Stimulated activated CD8-positive, alpha-beta memory T cell treated with anti-CD3 and anti-CD28 coated beads, Interleukin-4, amount 100 ng/mL, for 1 hour (primary cell): ENCODE results near the gene SNX20.
A peak's percentile ranks its signal among the peaks of the same experiment; 100 is the strongest.

Experiments
- DNase-seq, 2 donors: peaks; one replicate each; pipeline ENCODE4 v3.0.0-alpha.2; 2020; ENCODE audit warnings: low read depth in 2 of 2, low spot score in 1 of 2

Gene SNX20

DNA sequence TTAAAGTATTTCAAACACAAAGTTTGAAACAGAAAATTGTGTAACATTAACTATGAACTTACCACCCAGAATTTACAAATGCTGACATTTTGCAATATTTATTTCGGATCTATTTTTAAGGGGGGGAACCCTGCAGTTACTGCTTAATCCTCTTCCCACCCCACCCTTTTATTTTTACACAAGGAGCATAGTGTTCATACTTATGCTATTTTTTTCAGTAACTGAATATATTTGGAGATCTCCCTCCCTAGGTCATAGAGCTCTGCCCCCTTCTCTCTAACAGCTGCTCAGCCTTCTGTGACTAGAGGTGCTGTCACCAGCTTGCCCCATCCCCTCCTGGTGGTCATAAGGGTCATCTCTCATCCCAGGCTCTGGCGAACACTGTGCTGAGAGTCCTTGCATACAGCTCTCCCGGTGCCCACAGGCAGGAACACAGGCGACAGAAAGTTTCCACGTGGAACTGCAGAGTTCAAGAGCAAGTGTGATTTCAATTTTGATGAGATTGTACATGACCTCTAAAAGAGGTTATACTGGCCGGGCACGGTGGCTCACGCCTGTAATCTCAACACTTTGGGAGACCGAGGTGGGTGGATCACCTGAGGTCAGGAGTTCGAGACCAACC lies 44.2 kb downstream of the SNX20 start:
- no peak for DNase-seq

DNA sequence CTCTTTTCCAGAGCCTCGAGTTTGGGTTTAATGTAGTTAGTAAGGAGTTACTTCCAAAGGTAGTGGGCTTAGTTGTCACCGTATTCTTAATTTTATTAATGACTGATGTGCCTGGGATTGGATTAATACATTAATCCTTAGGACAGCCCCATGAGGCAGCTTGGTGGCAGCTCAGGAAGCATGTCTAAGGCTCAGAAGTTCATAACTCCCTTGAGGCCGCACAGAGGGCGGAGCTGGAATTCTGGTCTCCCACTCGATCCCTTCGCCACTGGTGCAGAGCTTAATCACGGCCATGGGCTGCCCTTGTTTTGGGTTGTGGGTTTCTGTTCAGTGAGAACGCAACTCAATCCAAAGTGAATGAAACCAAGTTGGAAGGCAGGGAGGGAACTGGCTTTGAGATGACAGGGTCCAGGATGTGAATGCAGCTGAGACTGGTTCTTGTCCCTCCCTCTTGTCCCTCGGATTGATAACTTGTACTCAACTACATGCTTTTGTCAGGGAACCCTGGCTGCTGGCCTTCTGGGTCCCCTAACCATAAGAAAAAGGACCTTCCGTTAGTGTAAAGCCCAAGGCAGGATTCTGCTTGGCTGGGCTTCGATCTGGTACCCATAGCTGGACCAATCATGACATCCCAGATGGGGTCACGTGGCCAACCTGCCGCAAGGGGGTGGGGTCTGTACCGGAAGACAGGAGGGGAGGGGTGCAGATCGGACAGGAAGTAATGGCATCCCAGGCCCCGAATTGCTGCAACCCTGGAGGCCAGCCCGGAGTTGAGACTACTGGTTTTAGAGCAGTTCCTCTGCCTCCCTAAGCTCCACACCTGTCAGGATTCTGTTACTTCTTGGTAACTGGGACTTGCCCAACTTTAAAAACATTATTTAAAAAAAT lies 45.4 kb downstream of the SNX20 start:
- DNase-seq = no peak

DNA sequence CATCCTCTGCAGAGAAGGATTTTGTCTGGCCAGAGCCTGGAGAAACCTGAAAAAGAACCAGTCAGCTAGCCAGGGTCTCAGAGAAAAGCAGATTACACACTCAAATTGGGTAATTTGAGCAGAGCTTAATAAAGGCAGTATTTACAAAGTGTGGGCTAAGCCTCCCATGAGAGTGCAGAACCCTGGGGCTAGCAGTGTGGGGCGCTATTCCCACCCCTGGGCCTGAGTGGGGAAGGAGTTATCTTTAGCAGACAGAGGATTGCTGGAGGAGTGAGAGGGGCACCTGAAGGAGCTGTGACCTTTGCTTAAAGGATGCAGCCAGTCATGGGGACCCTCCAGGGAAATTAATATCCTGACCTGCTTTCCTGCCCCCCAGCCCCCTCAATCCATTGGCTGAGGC lies 46.2 kb downstream of the SNX20 start:
- DNase-seq = no peak

DNA sequence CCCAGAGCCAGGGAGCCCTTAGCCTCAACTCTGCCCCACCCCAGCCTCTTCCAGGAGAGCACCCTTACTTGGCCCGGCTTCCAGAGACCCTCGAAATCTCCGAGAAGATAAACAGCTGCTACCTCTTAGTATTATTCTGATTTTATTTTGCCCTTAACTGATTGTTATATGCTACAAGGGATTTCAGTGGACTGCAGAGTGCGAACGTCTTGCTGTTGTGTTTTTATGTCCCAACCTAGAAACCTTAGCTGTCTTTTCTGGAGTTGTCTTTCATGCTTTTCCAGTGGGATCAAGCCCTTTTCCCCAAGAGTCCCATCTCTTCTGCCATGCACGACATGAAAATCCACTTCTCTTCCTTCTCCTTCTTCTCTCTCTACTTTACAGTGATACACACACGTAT lies 47.0 kb downstream of the SNX20 start:
- no peak for DNase-seq

DNA sequence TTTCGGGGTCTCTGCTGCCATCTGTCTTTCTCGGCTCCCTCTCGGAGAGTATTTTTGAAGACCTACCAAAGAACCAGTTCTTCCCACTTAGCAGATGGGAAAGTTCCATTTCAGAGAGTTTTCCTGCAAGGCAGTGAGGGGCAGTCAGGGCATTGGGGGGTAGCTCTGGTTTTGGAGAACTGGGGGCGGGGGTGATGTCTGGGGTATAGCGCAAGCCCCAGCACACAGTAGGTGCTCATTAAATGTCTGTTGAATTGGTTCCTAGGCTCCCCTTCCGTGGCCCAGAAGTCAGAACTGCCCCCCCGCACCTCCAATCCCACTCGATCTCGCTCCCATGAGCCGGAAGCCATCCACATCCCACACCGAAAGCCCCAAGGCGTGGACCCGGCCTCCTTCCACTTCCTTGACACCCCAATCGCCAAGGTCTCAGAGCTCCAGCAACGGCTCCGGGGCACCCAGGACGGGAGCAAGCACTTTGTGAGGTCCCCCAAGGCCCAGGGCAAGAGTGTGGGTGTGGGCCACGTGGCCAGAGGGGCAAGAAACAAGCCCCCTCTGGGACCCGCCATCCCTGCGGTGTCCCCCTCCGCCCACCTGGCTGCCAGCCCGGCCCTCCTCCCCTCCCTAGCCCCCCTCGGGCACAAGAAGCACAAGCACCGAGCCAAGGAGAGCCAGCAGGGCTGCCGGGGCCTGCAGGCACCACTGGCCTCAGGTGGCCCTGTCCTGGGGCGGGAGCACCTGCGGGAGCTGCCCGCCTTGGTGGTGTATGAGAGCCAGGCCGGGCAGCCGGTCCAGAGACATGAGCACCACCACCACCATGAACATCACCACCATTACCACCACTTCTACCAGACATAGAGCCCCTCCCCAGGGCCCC lies 47.9 kb downstream of the SNX20 start:
- no peak for DNase-seq

DNA sequence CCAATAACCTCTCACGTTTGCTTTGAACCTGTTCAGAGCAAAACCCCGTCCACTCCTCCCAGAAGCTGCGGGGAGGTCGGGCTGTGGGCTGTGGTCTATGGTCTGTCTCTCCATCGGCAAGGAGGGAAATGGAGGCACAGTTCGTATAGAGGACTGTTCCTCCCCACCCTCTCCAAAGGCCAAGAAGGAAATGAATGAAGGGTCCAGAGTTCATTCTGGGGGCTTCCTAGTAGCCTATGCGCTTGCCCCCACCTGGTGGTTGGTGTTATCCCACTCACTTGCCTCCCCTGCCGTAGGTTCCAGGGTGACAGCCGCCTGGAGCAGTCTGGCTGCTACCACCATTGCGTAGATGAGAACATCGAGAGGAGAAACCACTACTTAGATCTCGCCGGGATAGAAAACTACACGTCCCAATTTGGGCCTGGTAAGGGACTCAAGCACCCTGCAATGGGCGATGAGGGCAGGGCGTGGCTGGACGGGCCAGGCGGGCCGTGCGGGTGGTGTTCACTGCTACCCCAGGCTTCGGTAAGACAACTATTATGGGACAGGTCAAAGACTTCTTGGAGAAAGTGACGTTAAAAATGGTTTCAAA lies 49.0 kb downstream of the SNX20 start:
- no peak for DNase-seq

DNA sequence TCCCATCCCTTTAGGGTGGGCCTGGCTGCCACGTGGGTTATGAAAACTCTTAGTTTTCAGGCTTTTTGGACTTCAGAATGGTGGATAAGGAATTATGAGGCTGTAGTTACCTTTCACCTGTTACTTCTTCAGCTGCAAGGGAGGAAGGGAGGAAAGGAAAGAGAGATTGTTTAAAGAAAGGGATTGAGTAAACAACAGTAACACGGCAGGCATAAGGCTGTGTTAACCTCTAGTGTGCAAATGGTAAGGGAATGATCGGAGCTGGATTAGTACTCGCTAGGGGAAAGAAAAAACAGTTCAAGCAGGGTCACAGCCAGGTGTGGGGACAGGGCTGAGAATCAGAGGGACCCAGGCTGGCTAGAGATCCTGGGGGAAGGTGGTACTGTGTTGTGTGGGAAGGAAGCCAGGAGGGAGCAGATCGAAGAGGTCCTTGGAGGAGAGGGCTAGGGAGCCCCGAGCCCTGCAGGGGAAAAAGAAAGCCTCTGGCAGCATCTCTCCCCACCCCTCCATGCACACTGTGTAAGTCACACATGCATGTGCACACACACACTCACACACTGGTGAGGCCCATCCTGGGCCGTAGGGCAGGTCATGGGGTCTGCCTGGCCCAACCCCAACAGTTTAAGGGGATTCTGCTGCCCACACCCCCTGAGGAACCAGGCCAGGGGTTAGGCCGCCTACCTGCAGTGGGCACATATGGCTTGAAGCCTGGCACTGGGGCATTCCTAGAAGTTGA lies 49.7 kb downstream of the SNX20 start:
- no peak for DNase-seq

DNA sequence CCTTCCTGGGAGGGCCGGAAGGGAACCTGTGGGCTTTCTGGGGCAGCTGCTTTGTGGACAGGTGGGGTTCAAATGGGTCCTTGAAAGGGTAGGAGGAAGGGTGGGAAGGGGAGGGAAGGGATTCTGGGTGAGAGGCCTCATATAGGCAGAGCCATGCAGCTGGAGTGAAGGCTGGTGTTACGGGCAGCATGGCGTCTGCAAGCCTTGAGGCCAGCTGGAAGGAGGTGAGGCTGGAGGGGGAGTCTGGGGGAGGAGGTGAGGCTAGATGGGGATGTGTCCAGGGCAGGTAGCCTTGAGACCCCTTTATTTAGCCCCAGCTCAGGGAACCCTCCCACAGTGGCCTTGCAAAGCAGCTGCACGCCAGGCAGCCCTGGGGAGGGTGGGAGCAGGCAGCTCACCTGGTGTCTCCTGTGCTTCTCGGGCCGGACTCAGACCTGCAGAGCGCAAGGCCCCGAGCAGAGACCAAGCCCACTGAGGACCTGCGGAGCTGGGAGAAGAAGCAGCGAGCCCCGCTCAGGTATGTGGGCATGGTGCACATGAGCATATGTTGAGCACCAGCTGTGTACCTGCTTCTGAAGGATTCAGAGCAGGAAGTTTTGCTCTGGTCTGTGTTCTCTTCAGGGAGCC lies 50.6 kb downstream of the SNX20 start:
- DNase-seq = no peak

DNA sequence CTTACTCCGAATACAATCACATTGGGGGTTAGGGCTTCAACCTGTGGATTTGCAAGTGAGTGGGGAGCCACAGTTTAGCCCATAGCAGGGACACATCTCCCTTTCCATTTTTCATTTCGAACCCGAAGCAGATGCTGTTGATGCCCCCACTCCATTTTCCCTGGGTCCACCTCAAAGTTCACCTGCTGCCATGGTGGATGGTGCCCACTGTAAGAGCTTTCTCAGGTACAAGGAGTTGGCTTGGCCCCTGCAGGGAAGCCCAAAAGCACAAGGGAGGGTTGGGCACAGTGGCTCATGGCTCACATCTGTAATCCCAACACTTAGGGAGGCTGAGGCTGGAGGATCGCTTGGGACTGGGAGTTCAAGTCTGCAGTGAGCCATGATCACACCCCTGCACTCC lies 51.8 kb downstream of the SNX20 start:
- no peak for DNase-seq

DNA sequence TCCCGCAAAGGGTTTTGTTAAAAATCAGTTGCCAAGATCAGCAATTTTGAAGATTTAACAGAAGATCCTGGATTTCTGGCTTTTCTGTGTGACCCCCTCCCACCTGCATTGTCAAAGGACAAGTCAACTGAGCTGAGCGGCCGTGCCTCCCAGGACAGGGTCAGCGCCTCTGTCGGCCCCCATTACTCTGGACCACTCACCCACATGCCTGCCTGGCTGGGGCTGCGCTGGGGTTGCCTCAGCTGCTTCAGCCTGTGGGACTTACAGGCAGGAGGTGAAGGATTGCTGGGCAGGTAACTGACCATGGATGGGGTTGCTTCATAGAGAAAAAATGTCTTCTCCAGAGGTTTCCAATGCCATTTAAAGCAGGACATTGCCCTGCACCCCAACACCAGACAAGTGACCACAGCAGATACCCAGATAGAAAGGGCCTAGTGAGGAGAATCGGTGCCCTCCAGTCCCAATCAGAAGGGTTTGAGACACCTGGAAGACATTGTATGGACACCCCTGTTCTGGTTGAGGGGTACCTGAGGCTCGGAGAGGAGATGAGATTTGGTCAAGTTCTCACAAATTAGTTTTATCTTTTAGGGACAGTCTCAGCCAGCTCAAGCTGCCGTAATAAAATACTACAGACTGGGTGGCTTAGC lies 52.8 kb downstream of the SNX20 start:
- no peak for DNase-seq

DNA sequence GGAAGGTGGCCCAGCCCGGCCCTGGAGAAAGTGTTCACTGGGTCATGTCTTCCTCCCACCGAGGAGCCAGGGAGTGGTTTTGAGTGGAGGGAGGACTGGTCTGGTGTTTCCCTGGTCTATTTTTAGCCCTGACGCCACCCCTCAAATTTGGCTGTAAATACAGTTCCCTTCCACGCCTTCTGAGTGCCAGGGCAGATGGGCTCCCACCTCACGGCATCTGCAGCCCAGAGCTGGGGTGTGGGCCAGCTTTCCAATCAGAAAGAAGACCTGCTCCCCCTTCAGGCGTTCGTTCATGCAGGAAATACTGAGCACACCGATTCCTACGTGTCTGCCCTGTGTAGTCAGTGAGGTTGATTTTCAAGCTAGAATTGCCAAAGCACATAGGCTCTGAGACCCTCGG lies 53.7 kb downstream of the SNX20 start:
- DNase-seq = peak in 1 of 2 donors; percentile 6

DNA sequence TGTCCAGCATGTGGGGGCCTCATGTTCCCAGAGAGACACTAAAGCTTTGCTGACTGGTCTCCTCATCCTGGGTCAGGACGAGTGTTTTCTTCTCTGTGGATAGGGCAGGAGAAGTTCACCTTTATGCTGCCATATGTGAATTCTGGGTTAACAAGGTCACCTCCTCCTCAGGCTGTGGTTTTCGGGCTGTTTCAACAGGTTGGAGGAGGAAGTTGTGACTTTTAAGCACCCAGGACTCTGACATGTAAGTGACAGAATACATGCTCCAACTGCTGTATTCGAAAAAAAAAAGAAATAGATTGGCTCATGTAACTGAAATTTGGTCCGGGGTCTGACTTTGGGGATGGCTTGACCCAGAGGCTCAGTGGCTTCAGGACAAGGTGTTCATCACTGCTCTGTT lies 54.2 kb downstream of the SNX20 start:
- DNase-seq = no peak

DNA sequence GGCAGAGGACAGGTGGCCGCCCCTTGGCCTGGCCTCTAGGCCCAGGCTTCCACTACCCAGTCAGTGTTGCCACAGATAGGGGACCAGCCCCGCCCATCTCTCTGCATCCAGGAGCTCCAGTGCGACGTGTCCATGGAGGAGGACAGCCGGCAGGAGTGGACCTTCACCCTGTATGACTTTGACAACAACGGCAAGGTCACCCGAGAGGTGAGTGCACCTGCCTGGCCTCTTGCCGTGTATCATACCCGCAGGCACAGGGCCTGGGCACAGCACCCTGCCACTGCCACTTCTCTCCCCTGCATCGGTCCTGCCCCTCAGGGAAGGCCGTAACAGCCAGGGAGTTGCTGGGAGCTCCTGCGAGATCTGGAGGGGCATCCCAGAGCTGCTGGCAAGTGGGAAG lies 55.7 kb downstream of the SNX20 start:
- no peak for DNase-seq

DNA sequence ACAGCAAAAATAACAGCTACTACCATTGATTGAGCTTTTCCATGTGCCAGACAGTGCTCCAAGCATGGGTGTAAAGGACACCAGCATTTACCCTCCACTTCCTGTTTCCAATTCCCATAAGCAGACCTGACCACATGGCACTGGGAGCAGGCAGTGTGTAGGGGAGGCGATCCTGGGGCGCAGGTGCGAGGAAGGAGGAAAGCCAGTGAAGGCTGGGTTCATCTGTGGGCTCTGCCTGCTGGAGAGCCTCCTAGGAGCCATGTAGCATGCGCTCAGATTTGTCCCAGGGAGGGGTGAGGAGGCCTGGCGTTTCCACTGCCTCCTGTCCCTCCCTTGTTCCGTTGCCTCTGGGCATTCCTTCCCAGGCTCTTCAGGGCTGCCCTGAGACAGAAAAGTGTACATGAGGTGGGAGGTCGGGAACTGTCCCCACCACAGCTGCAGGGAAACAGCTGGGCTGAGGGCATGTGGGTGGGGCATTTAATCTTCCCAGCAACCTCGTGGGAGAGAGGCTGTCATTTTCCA lies 56.6 kb downstream of the SNX20 start:
- DNase-seq = no peak

DNA sequence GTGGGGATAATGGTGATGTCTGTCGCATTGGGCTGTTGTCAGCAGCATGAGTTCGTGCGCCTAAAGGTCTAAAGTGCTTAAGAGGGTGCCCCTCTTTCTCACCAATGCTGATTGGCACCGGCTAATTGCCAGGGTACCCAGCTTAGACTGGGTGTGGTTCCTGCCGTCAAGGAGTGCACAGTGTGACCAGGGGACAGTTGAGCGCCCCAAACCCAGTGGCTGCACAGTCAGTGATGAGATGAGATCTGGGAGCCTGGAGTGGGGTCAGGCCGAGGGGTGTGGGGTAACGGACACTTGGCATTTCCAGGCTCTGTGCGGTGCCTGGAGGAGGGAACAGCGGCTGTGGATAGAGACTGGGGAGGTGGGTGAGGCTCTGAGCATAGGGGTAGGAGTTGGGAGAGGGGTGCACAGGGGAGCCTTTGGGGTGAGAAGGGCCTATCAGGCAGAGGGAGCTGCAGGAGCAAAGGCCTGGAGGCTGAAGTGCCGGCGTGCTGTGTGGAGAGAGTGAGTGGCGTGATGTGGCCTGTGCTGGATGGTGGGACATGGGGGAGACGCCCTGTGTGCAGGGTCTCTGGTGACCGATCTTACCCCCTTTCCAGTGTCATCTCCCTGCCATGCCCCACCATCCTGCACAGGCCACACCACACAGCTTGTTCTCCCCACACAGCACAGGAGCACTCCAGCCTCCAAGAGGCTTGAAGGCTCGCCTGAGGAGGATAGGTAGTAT lies 58.3 kb downstream of the SNX20 start:
- DNase-seq = no peak

DNA sequence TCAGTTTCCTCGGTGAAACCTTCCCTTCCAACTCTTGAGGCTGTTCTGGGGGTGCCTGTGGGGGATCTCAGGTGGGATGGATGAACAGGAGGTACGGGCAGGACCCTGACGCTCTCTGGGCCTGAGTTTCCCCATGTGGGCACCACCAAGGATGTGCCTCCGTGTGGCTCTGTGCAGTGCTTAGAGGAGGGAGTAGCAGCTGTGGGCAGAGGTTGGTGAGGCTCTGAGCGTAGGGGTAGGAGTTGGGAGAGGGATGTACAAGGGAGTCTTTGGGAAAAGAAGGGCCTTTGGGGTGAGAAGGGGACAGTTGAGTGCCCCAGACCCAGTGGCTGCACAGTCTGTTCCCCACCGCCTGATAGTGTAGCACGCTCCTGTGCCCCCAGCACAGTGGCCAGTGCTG lies 59.1 kb downstream of the SNX20 start:
- no peak for DNase-seq
